MCF 10A (cell line): ENCODE results near the gene PROSER2. TPM values are rescaled to one million over a fixed set of nuclear protein-coding genes. Genes with fewer than 3 reads are reported as not detected.
"Not testable (repeated sequence)": the region's sequence is repeated elsewhere in the genome, so short reads cannot be mapped to it uniquely, and the experiment has no call there.

Experiments used
- BruUV-seq: library from RNA; stranded (reverse); fragments of 400-500 nt; replicated peaks from 2 replicates; lab custom pipeline; 2021; lab: Mats Ljungman, UMichigan
- CTCF ChIA-PET: fragments of 300-600 bp; sonication (Branson Sonifier 250); formaldehyde crosslinking; extraction: SDS; loops from one replicate; lab custom pipeline; 2021; ENCODE audit warnings: antibody characterized with exemption, inconsistent platforms; lab: Yijun Ruan, JAX
- POLR2A ChIA-PET: fragments of 300-600, 350-650 bp; sonication (Branson Sonifier 250); formaldehyde crosslinking; extraction: SDS; loops from one replicate; lab custom pipeline; 2020; ENCODE audit warnings: antibody characterized with exemption, inconsistent platforms; lab: Yijun Ruan, JAX
- DNase-seq: peaks from one replicate; pipeline ENCODE4 v3.0.0-alpha.2; 2018; ENCODE audit not compliant: unreplicated experiment
- H3K27ac Mint-ChIP-seq: one replicate; pipeline ENCODE4 v1.8.0; 2022; ENCODE audit warnings: mild to moderate bottlenecking, low read depth, mixed read lengths; ENCODE audit not compliant: unreplicated experiment
- H3K27me3 Mint-ChIP-seq: one replicate; pipeline ENCODE4 v1.8.0; 2022; ENCODE audit warnings: mixed read lengths; ENCODE audit not compliant: insufficient read depth, unreplicated experiment
- H3K36me3 Mint-ChIP-seq: one replicate; pipeline ENCODE4 v1.8.0; 2022; ENCODE audit warnings: mild to moderate bottlenecking, moderate library complexity, mixed read lengths; ENCODE audit not compliant: insufficient read depth, unreplicated experiment
- H3K4me1 Mint-ChIP-seq: one replicate; pipeline ENCODE4 v1.8.0; 2022; ENCODE audit warnings: mixed read lengths; ENCODE audit not compliant: insufficient read depth, unreplicated experiment
- H3K4me3 Mint-ChIP-seq: one replicate; pipeline ENCODE4 v1.8.0; 2022; ENCODE audit warnings: mild to moderate bottlenecking, moderate library complexity, mixed read lengths; ENCODE audit not compliant: unreplicated experiment
- H3K9me3 Mint-ChIP-seq: one replicate; pipeline ENCODE4 v1.8.0; 2022; ENCODE audit warnings: mixed read lengths; ENCODE audit not compliant: unreplicated experiment
- CTCF ChIP-seq: fragments of 200-600 bp; IDR thresholded peaks from one replicate; pipeline ENCODE4 v1.8.0; 2022; ENCODE audit warnings: antibody characterized with exemption, mild to moderate bottlenecking; ENCODE audit not compliant: unreplicated experiment
- intact Hi-C: fragments of 100-400 bp; cut with micrococcal nuclease; formaldehyde crosslinking; loops from 2 replicates; pipeline ENCODE4 v1.14.1; 2022
- total RNA-seq: library from RNA; stranded (reverse); gene quantifications from 2 replicates; pipeline ENCODE4 v1.2.3, GENCODE V29; 2022

The PROSER2 gene
- total RNA-seq, 1 experiment from 2014 or later: 58.0 TPM

- no peaks in the 10 kb centered on the region for H3K9me3 Mint-ChIP-seq
- ChIA-PET POLR2A (interaction anchor here (0.6 to 2.2 kb wide), 2 partner anchors 10 to 155 kb away, joined by 3 to 15 read pairs; no protein-coding TSS in a partner anchor), CTCF (interaction anchor here (0.6 to 0.8 kb wide), 2 partner anchors 9 to 16 kb away, joined by 3 read pairs; no protein-coding TSS in a partner anchor)
- BruUV-seq: no TSS peak
- no peaks in the 10 kb centered on the region for H3K36me3 Mint-ChIP-seq
- no peak overlapping the region for H3K27ac Mint-ChIP-seq
- H3K4me3 Mint-ChIP-seq: no peak overlapping the region
- no peaks in the 10 kb centered on the region for H3K27me3 Mint-ChIP-seq
- DNase-seq: no peak
- TF ChIP-seq CTCF: no peak
- peaks cover 8% of the 10 kb centered on the region for H3K4me1 Mint-ChIP-seq
- intact Hi-C loops: no loop called here
Observed at GRCh38 chr10:11887381-11888227, 64.4 kb downstream of the PROSER2 start.

- intact Hi-C loops, H3K4me1 Mint-ChIP-seq, H3K4me3 Mint-ChIP-seq, BruUV-seq, H3K27me3 Mint-ChIP-seq, H3K36me3 Mint-ChIP-seq, DNase-seq, POLR2A ChIA-PET, H3K9me3 Mint-ChIP-seq, H3K27ac Mint-ChIP-seq: not testable (repeated sequence)
- CTCF ChIA-PET: interaction anchor here (1.0 kb wide), 1 partner anchor 10 kb away, joined by 3 read pairs; no protein-coding TSS in a partner anchor
Observed at GRCh38 chr10:11889263-11889662, 66.1 kb downstream of the PROSER2 start.

DNA sequence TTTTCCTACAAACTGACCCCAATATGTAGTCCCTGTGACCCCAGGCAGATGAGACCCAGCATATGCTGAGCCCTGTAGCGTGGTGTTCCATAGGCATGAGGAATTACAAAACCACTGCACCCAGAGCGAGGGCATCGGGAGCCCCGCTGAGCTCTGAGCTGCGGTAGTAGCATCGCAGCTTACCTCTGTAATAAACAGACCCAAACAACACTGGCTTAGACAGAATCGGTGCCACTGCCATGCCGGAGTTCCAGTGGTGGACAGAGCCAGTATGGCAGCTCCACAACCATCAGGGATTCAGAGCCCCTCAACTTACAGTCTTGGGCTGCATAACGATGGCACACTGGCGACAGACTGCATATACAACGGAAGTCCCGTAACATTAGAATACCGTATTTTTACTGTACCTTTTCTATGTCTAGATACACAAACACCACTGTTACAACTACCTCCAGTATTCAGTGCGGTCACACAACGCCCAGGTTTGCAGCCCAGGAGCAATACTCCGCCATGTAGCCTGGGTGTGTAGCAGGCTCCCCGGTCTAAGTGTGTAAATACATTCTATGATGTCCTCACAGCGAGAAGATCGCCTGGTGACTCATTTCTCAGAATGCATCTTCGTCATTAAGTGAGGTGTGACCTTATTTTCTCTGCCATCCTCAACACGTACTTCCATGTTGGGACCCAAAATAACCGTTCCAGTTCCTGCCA lies 68.8 kb downstream of the PROSER2 start:
- Mint-ChIP-seq H3K9me3 (no peaks in the 10 kb centered on the region), H3K27ac (no peak overlapping the region), H3K36me3 (no peaks in the 10 kb centered on the region), H3K27me3 (no peaks in the 10 kb centered on the region), H3K4me1 (peaks cover 6% of the 10 kb centered on the region), H3K4me3 (no peak overlapping the region)
- no TSS peak for BruUV-seq
- DNase-seq: no peak
- ChIA-PET CTCF (interaction anchor here (0.7 kb wide), 1 partner anchor 93 kb away, joined by 3 read pairs; no protein-coding TSS in a partner anchor), POLR2A (no interaction called here)
- TF ChIP-seq CTCF: no peak
- intact Hi-C loops: no loop called here

DNA sequence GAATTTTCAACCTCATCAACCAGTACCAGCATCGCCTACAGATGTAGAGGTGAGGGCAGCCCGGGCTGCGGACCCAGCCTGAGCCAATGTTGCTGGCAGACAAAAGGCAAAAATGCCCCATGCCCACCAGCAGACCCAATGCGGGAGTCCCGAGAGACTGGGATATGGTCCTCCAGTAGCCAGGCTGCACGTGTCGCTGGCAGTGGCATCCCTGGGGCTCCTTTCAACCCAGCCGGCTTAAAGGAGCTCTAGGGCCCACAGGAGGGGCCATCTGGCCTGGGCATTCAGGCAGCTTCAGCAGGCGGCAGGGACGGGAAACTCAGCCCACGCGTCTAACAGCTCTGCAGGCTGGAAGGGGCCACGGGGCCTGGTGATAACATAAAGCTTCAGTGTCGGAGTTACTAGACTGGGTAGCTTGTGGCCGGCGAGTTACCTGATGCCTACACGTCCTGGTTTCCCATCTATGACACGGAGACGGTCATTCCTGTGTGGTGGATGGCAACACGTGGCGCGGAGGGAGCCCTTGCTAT lies 70.7 kb downstream of the PROSER2 start:
- no peak overlapping the region for H3K4me3 Mint-ChIP-seq
- CTCF ChIA-PET: interaction anchor here (0.6 kb wide), 1 partner anchor 16 kb away, joined by 5 read pairs; no protein-coding TSS in a partner anchor
- intact Hi-C loops: no loop called here
- POLR2A ChIA-PET: interaction anchor here (0.7 to 0.9 kb wide), 2 partner anchors 12 to 28 kb away, joined by 3 to 4 read pairs; no protein-coding TSS in a partner anchor
- H3K36me3 Mint-ChIP-seq: no peaks in the 10 kb centered on the region
- H3K27me3 Mint-ChIP-seq: no peaks in the 10 kb centered on the region
- BruUV-seq: no TSS peak
- no peak for TF ChIP-seq CTCF
- DNase-seq: no peak
- H3K4me1 Mint-ChIP-seq: peaks cover 20% of the 10 kb centered on the region
- H3K27ac Mint-ChIP-seq: no peak overlapping the region
- no peaks in the 10 kb centered on the region for H3K9me3 Mint-ChIP-seq
